Panc1 (cell line): ENCODE results near the gene MIA3.

Experiments
- CTCF ChIP-seq: fragments of 450-650 bp; IDR thresholded peaks from 2 replicates; pipeline ENCODE4 v1.5.1; 2017; ENCODE audit warnings: mild to moderate bottlenecking
- POLR2AphosphoS5 ChIP-seq: IDR thresholded peaks from 2 replicates; pipeline ENCODE4 v1.6.1; 2012; ENCODE audit warnings: mild to moderate bottlenecking, low read depth, low read length, moderate library complexity

- TF ChIP-seq POLR2AphosphoS5 = no peak
- TF ChIP-seq CTCF = no peak
These were observed 21.2 kb upstream of the MIA3 start for GRCh38 chr1:222596696-222597095.
